SW480 (cell line): ENCODE results near the gene PKDREJ.

Source experiments
- DNase-seq: peaks from one replicate; pipeline ENCODE4 v3.0.0-alpha.2; 2016; ENCODE audit warnings: low spot score

The PKDREJ gene

GRCh38 chr22:46234969-46235368, 28.2 kb downstream of the PKDREJ start:
- no peak for DNase-seq

- DNase-seq = no peak
These were observed 29.9 kb downstream of the PKDREJ start for GRCh38 chr22:46233231-46233630.

- DNase-seq = no peak
These were observed 32.8 kb downstream of the PKDREJ start for GRCh38 chr22:46230262-46230901.

- no peak for DNase-seq
These were observed 33.4 kb downstream of the PKDREJ start for GRCh38 chr22:46229701-46230100.

- DNase-seq = no peak
These were observed 36.6 kb downstream of the PKDREJ start for GRCh38 chr22:46226577-46226976.

GRCh38 chr22:46225631-46226030, 37.5 kb downstream of the PKDREJ start:
- no peak for DNase-seq

GRCh38 chr22:46224898-46225290, 38.2 kb downstream of the PKDREJ start:
- DNase-seq = no peak

GRCh38 chr22:46224044-46224897, 38.9 kb downstream of the PKDREJ start:
- DNase-seq = no peak

- no peak for DNase-seq
These were observed 42.2 kb downstream of the PKDREJ start for GRCh38 chr22:46220921-46221320.

- DNase-seq = no peak
These were observed 43.5 kb downstream of the PKDREJ start for GRCh38 chr22:46219636-46220035.

GRCh38 chr22:46214616-46215015, 48.5 kb downstream of the PKDREJ start:
- DNase-seq = no peak

GRCh38 chr22:46214149-46214548, 49.0 kb downstream of the PKDREJ start:
- DNase-seq = no peak

- DNase-seq = no peak
These were observed 50.1 kb downstream of the PKDREJ start for GRCh38 chr22:46213052-46213451.

GRCh38 chr22:46212195-46212594, 50.9 kb downstream of the PKDREJ start:
- DNase-seq = no peak

- no peak for DNase-seq
These were observed 53.9 kb downstream of the PKDREJ start for GRCh38 chr22:46209262-46209661.
